Immature natural killer cell (primary cell): ENCODE results near the gene ZHX3. TPM values are rescaled to one million over a fixed set of nuclear protein-coding genes. Genes with fewer than 3 reads are reported as not detected.
"Not testable (repeated sequence)": the region's sequence is repeated elsewhere in the genome, so short reads cannot be mapped to it uniquely, and the experiment has no call there.

Experiments used
- DNase-seq, 3 donors: peaks; one replicate each; pipeline ENCODE4 v3.0.0; 2022; ENCODE audit warnings: mixed read lengths in 1 of 3
- H3K27ac Mint-ChIP-seq, 6 donors: one replicate each; pipeline ENCODE4 v1.8.0; 2020; ENCODE audit warnings: mixed read lengths in 6 of 6, mild to moderate bottlenecking in 5 of 6, inconsistent platforms in 4 of 6, moderate library complexity in 3 of 6
- H3K27me3 Mint-ChIP-seq, 3 donors: one replicate each; pipeline ENCODE4 v1.8.0; 2020 to 2021; ENCODE audit warnings: low read depth in 3 of 3, mild to moderate bottlenecking in 3 of 3, mixed read lengths in 3 of 3, moderate library complexity in 3 of 3, inconsistent platforms in 1 of 3
- H3K36me3 Mint-ChIP-seq, 3 donors: one replicate each; pipeline ENCODE4 v1.8.0; 2020; ENCODE audit warnings: mixed read lengths in 3 of 3, inconsistent platforms in 2 of 3, mild to moderate bottlenecking in 2 of 3
- H3K4me1 Mint-ChIP-seq, 2 donors: one replicate each; pipeline ENCODE4 v1.8.0; 2020; ENCODE audit warnings: inconsistent platforms in 2 of 2, mild to moderate bottlenecking in 2 of 2, mixed read lengths in 2 of 2, moderate library complexity in 1 of 2
- H3K4me3 Mint-ChIP-seq, 5 donors: one replicate each; pipeline ENCODE4 v1.8.0; 2020; ENCODE audit warnings: mild to moderate bottlenecking in 5 of 5, mixed read lengths in 5 of 5, inconsistent platforms in 3 of 5, moderate library complexity in 3 of 5
- H3K9me3 Mint-ChIP-seq, 6 donors: one replicate each; pipeline ENCODE4 v1.8.0; 2020; ENCODE audit warnings: mild to moderate bottlenecking in 6 of 6, mixed read lengths in 6 of 6, inconsistent platforms in 4 of 6, moderate library complexity in 3 of 6
- polyA plus RNA-seq, 3 donors: library from polyadenylated mRNA; unstranded; fragments of 300-500 nt; fragmentation: Illumina TruSeq; gene quantifications; one replicate each; pipeline ENCODE4 v1.2.3, GENCODE V29; 2021

The ZHX3 gene
- polyA plus RNA-seq, 3 donors from 2014 or later, result 2.1 to 3.9 (median 3.3) TPM

- peak within 1 kb of the TSS; percentile 88 to 96 (median 94) for H3K27ac Mint-ChIP-seq
- H3K9me3 Mint-ChIP-seq, result no peaks in the 10 kb centered on the region
- DNase-seq, result peak; percentile 82 to 85 (median 84)
- peak within 1 kb of the TSS; percentile 87 to 93 (median 91) for H3K4me3 Mint-ChIP-seq
- peaks cover 8 to 16% (median 12%) of the 10 kb centered on the region in 3 donors for H3K27me3 Mint-ChIP-seq
- peaks cover 52% of the 10 kb centered on the region in 2 donors for H3K4me1 Mint-ChIP-seq
- H3K36me3 Mint-ChIP-seq, result no peaks in the 10 kb centered on the region
These were observed 180.6 kb downstream of the ZHX3 start, which contains the start of gene PLCG1 for GRCh38 chr20:41136680-41137613. PLCG1 (plus strand) TSS chr20:41137543; CDS start chr20:41137642, 99 bp downstream.

GRCh38 chr20:41135888-41136679 is 181.4 kb downstream of the ZHX3 start:
- Mint-ChIP-seq H3K36me3 (peaks cover 0 to 3% (median 0%) of the 10 kb centered on the region in 3 donors), H3K9me3 (no peaks in the 10 kb centered on the region), H3K4me1 (peaks cover 43 to 44% of the 10 kb centered on the region in 2 donors), H3K27ac (peak overlapping the region; percentile 53 to 95 (median 83)), H3K4me3 (peak overlapping the region; percentile 86 to 93 (median 91)), H3K27me3 (peaks cover 7 to 16% (median 12%) of the 10 kb centered on the region in 3 donors)
- no peak for DNase-seq

- Mint-ChIP-seq H3K9me3 (no peaks in the 10 kb centered on the region), H3K4me3 (peak overlapping the region; percentile 86 to 93 (median 91)), H3K27me3 (peaks cover 7 to 16% (median 12%) of the 10 kb centered on the region in 3 donors), H3K4me1 (peaks cover 35 to 36% of the 10 kb centered on the region in 2 donors), H3K27ac (peak overlapping the region; percentile 28 to 95 (median 81)), H3K36me3 (peaks cover 0 to 3% (median 3%) of the 10 kb centered on the region in 3 donors)
- peak; percentile 53 to 62 (median 62) for DNase-seq
These were observed 182.2 kb downstream of the ZHX3 start for GRCh38 chr20:41135187-41135887.

- Mint-ChIP-seq H3K4me1 (peaks cover 28 to 29% of the 10 kb centered on the region in 2 donors), H3K27me3 (peaks cover 7 to 15% (median 12%) of the 10 kb centered on the region in 3 donors), H3K9me3 (no peaks in the 10 kb centered on the region), H3K36me3 (peaks cover 0 to 5% (median 3%) of the 10 kb centered on the region in 3 donors), H3K27ac (peak overlapping the region in 2 of 6 donors; percentile 12 to 24), H3K4me3 (no peak overlapping the region)
- DNase-seq, result no peak
These were observed 183.0 kb downstream of the ZHX3 start for GRCh38 chr20:41134362-41135186.

GRCh38 chr20:41133709-41134361 is 183.7 kb downstream of the ZHX3 start:
- no peak overlapping the region for H3K4me3 Mint-ChIP-seq

GRCh38 chr20:41132388-41132775 is 185.1 kb downstream of the ZHX3 start:
- H3K4me1 Mint-ChIP-seq, result peaks cover 13 to 14% of the 10 kb centered on the region in 2 donors

More at GRCh38 chr20:41133709-41134361, 183.7 kb downstream of the ZHX3 start:
- Mint-ChIP-seq H3K36me3 (peaks cover 0 to 5% (median 3%) of the 10 kb centered on the region in 3 donors), H3K4me1 (peaks cover 20 to 21% of the 10 kb centered on the region in 2 donors), H3K27me3 (peaks cover 7 to 15% (median 10%) of the 10 kb centered on the region in 3 donors), H3K9me3 (no peaks in the 10 kb centered on the region), H3K27ac (no peak overlapping the region)
- no peak for DNase-seq

GRCh38 chr20:41131594-41132387 is 185.7 kb downstream of the ZHX3 start:
- H3K4me1 Mint-ChIP-seq, result peaks cover 13 to 14% of the 10 kb centered on the region in 2 donors
- peaks cover 0 to 6% (median 5%) of the 10 kb centered on the region in 3 donors for H3K36me3 Mint-ChIP-seq
- no peak for DNase-seq
- peaks cover 3 to 5% (median 4%) of the 10 kb centered on the region in 3 donors for H3K27me3 Mint-ChIP-seq
- no peak overlapping the region for H3K4me3 Mint-ChIP-seq
- H3K27ac Mint-ChIP-seq, result peak overlapping the region in 1 of 6 donors; percentile 67
- no peaks in the 10 kb centered on the region for H3K9me3 Mint-ChIP-seq

More at GRCh38 chr20:41132388-41132775, 185.1 kb downstream of the ZHX3 start:
- H3K27me3 Mint-ChIP-seq, H3K36me3 Mint-ChIP-seq, H3K4me3 Mint-ChIP-seq, H3K27ac Mint-ChIP-seq, DNase-seq, H3K9me3 Mint-ChIP-seq: not testable (repeated sequence)

Other genes starting within 250 kb of the ZHX3 start
- 10 to 100 TPM in 1 of 3 donors, 1 to 10 TPM in 2; 3.2 to 31.4 (median 7.5) TPM for gene PLCG1, start 180.2 kb downstream of the ZHX3 start, polyA plus RNA-seq
- under 1 TPM in 1 of 3 donors, not detected in 2; 0.04 TPM for gene LPIN3, start 23.1 kb upstream of the ZHX3 start, polyA plus RNA-seq
- gene EMILIN3, start 49.1 kb upstream of the ZHX3 start, polyA plus RNA-seq, result not detected